C4-2B (cell line): ENCODE data around the gene KIF18A.

Experiments used
- H3K27ac ChIP-seq: fragments of 450-650 bp; 2 replicates; pipeline ENCODE4 v1.5.1; 2017
- ZFX ChIP-seq: fragments of 450-650 bp; IDR thresholded peaks from 2 replicates; pipeline ENCODE4 v1.6.1; 2017
- TF ChIP-seq, protein P1 (sequence below): fragments of 450-650 bp; conservative IDR thresholded peaks from 2 replicates; pipeline ENCODE4 v1.5.1; 2017; ENCODE audit warnings: mild to moderate bottlenecking

Gene KIF18A

DNA sequence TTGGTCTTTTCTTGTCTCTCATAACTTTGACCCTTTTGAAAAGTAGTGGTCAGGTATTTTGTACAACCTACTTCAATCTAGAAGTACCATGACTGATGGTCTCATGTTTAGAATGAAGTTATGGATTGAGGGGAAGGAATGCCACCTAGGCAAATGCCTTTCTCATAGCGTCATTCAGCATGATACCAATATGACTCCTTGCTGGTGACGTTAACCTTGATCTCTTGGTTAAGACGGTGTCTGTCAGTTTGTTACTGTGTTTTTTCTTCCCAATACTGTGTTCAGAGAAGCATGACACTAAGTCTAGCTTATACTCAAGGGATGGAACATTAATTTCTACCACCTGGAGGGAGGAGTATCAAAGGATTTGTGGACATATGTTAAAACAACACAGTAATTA, 130.9 kb downstream of the KIF18A start:
- H3K27ac ChIP-seq: no peak overlapping the region
- TF ChIP-seq, protein P1, sequence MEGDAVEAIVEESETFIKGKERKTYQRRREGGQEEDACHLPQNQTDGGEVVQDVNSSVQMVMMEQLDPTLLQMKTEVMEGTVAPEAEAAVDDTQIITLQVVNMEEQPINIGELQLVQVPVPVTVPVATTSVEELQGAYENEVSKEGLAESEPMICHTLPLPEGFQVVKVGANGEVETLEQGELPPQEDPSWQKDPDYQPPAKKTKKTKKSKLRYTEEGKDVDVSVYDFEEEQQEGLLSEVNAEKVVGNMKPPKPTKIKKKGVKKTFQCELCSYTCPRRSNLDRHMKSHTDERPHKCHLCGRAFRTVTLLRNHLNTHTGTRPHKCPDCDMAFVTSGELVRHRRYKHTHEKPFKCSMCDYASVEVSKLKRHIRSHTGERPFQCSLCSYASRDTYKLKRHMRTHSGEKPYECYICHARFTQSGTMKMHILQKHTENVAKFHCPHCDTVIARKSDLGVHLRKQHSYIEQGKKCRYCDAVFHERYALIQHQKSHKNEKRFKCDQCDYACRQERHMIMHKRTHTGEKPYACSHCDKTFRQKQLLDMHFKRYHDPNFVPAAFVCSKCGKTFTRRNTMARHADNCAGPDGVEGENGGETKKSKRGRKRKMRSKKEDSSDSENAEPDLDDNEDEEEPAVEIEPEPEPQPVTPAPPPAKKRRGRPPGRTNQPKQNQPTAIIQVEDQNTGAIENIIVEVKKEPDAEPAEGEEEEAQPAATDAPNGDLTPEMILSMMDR: no peak
- TF ChIP-seq ZFX: no peak

GRCh38 chr11:27976262-27976661, 131.7 kb downstream of the KIF18A start:
- no peak overlapping the region for H3K27ac ChIP-seq
- TF ChIP-seq, protein P1: no peak
- no peak for TF ChIP-seq ZFX

DNA sequence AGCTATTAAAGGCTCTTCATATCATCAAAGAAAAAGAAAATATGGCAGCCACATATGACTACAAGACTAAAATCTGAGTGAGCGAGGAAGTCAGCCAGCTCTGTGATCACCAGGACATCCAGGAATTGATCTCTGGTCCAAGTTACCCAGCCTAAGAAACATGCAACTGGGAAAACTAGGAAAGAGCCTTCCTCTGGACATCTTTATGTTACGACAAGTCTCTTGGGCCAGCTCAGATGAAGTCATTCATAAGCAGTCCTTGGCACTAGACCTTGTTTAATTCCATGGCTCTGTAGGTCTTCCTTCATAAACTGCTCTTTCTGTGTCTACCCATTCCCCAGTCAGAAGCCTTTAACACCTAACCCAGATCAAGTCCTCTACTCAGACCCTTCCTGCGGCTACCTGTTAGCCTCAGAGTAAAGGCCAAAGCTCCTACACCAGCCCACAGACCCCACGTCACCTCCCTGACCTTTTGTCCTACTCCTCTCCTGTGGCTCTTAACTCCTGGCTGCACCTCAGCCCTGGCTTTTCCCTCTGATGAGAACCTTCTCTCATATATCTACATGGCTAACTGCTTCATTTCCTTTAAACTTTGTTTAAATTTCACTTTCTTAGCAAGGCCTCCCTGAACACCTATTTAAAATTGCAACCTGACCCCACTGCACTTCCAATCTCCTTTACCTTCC, 134.0 kb downstream of the KIF18A start:
- TF ChIP-seq ZFX: no peak
- TF ChIP-seq, protein P1: no peak

DNA sequence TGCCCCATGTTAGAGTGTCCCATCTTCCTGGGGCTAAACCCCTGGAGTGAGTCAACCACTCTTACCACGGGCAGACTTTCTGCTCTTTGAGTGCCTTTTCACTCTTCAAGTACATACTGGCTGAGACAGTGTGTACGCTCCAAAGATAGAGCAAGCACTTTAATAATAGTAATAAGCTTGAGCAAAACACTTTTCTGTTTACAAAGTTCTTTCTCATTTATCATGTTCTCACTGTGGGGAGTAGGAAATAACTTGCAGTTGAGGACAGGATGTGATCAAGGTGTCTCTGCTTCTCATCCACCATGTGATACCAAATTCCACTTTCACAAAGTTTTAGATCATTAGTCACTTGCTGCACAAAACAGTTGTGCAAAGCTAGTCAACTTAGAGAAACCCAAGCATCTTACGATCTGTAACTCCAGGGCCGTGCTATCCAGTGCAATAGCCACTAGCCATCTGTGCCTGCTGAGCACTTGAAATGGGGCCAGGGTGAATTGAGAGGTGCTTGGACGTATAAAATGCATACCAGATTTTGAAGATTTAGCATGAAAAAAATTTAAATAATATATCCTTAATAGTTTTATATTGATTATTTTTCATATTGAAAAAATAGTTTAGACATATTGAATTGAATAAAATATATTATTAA, 135.3 kb downstream of the KIF18A start:
- H3K27ac ChIP-seq: no peak overlapping the region
- TF ChIP-seq ZFX: no peak
- TF ChIP-seq, protein P1: no peak

More for the DNA sequence above, 134.0 kb downstream of the KIF18A start:
- H3K27ac ChIP-seq: no peak overlapping the region

- H3K27ac ChIP-seq: no peak overlapping the region
Measured at GRCh38 chr11:27971171-27971570, 136.8 kb downstream of the KIF18A start.

More at GRCh38 chr11:27971171-27971570, 136.8 kb downstream of the KIF18A start:
- TF ChIP-seq, protein P1: no peak
- no peak for TF ChIP-seq ZFX
